Measurements from ENCODE around the gene KNDC1.

The KNDC1 gene

DNA sequence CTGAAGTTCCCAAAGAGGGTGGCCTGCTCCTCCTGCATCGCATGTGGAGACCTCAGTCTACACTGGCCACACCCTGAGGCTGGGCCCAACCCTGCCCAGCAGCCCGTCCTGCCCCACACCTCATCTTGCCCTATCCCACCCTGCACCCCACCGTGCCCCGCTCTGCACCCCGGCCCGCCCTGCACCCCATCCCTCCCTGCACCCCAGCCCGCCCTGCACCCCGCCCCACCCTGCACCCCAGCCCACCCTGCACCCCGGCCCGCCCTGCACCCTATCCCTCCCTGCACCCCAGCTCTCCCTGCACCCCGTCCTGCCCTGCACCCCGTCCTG is 92.2 kb downstream of the KNDC1 start:
- WGBS (ENCODE audit: extremely low coverage, insufficient coverage, insufficient read length), result no CpG with 5 or more reads among the region's 12 CpGs

DNA sequence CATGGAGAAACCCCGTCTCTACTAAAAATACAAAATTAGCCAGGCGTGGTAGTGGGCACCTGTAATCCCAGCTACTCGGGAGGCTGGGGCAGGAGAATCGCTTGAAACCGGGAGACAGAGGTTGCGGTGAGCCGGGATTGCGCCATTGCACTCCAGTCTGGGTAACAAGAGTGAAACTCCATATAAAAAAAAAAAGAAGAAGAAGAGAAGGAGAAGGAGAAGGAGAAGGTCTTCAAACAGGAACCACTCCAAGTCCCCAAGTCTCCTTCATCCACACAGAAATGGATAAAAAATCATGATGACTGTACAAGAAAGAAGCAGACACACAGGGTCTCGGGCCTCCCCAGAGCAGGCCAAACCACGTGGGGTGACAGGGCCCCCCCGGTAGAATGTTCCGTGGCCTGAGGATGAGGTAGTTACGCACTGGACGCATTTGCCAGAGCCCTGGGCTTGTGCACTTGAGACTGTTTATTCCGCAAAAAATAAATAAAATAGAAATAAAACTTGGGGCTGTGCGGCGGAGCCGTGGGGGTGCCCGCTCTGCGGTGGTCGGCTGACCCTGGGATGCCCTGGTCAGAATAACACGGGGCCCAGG is 93.4 kb downstream of the KNDC1 start:
- no peaks in the 10 kb centered on the region for H3K36me3 ChIP-seq (ENCODE audit: control insufficient read depth in 1 of 2, insufficient read depth in 2 of 2, low read length in 2 of 2)
- H2BK120ac ChIP-seq (ENCODE audit: insufficient read depth, low read length, poor library complexity), result no peak overlapping the region
- H2AK5ac ChIP-seq (ENCODE audit: low read length), result no peak overlapping the region
- no peak overlapping the region for H2BK5ac ChIP-seq (ENCODE audit: low read depth, low read length, poor library complexity)
- no peak overlapping the region for H4K91ac ChIP-seq (ENCODE audit: low read depth, low read length)
- H3K18ac ChIP-seq (ENCODE audit: low read length), result no peak overlapping the region
- WGBS (ENCODE audit: extremely low coverage, insufficient coverage, insufficient read length), result no CpG with 5 or more reads among the region's 22 CpGs
- no peaks in the 10 kb centered on the region for H3K79me2 ChIP-seq (ENCODE audit: control insufficient read depth, insufficient read depth, low read length, poor library complexity)
- DNase-seq, result no peak
- H2BK12ac ChIP-seq (ENCODE audit: low read length), result no peak overlapping the region
- H2AFZ ChIP-seq (ENCODE audit: insufficient read depth, low read length, poor library complexity), result no peak overlapping the region
- no peak overlapping the region for H3K14ac ChIP-seq (ENCODE audit: low read length)
- H4K12ac ChIP-seq (ENCODE audit: low read depth, low read length), result no peak overlapping the region
- no peak overlapping the region for H3K4me2 ChIP-seq (ENCODE audit: low read length)
- H3K9ac ChIP-seq (ENCODE audit: low read length), result no peak overlapping the region
- no peaks in the 10 kb centered on the region for H3K79me1 ChIP-seq (ENCODE audit: low read length)
- no peak overlapping the region for H4K8ac ChIP-seq (ENCODE audit: low read depth, low read length)
- H3K27me3 ChIP-seq (ENCODE audit: insufficient read depth, low read length), result no peaks in the 10 kb centered on the region
- H3K4me3 ChIP-seq (ENCODE audit: low read depth, low read length), result no peak overlapping the region
- no peaks in the 10 kb centered on the region for H3K9me3 ChIP-seq (ENCODE audit: insufficient read depth, low read depth, low read length)
- H3K4ac ChIP-seq (ENCODE audit: low read depth, low read length), result no peak overlapping the region
- no peak overlapping the region for H3K27ac ChIP-seq (ENCODE audit: low read depth, low read length)
- H3K4me1 ChIP-seq (ENCODE audit: control insufficient read depth in 1 of 2, insufficient read depth in 2 of 2, low read length in 2 of 2), result peaks cover 0 to 2% of the 10 kb centered on the region in 2 experiments
- no peak overlapping the region for H3K23ac ChIP-seq (ENCODE audit: low read length)

More for the DNA sequence above, 92.2 kb downstream of the KNDC1 start:
- Histone ChIP-seq H4K8ac (ENCODE audit: low read depth, low read length) (no peak overlapping the region), H3K79me2 (ENCODE audit: control insufficient read depth, insufficient read depth, low read length, poor library complexity) (no peaks in the 10 kb centered on the region), H3K79me1 (ENCODE audit: low read length) (no peaks in the 10 kb centered on the region), H2BK120ac (ENCODE audit: insufficient read depth, low read length, poor library complexity) (no peak overlapping the region), H3K4me2 (ENCODE audit: low read length) (no peak overlapping the region), H3K4me3 (ENCODE audit: low read depth, low read length) (no peak overlapping the region), H2BK12ac (ENCODE audit: low read length) (no peak overlapping the region), H4K12ac (ENCODE audit: low read depth, low read length) (no peak overlapping the region), H3K36me3 (ENCODE audit: control insufficient read depth in 1 of 2, insufficient read depth in 2 of 2, low read length in 2 of 2) (no peaks in the 10 kb centered on the region), H2AFZ (ENCODE audit: insufficient read depth, low read length, poor library complexity) (no peak overlapping the region), H2BK5ac (ENCODE audit: low read depth, low read length, poor library complexity) (no peak overlapping the region), H3K14ac (ENCODE audit: low read length) (no peak overlapping the region), H3K27ac (ENCODE audit: low read depth, low read length) (no peak overlapping the region), H4K91ac (ENCODE audit: low read depth, low read length) (no peak overlapping the region), H3K27me3 (ENCODE audit: insufficient read depth, low read length) (no peaks in the 10 kb centered on the region), H3K18ac (ENCODE audit: low read length) (no peak overlapping the region), H3K4me1 (ENCODE audit: control insufficient read depth in 1 of 2, insufficient read depth in 2 of 2, low read length in 2 of 2) (peaks cover 0 to under 1% of the 10 kb centered on the region in 2 experiments), H3K9ac (ENCODE audit: low read length) (no peak overlapping the region), H3K4ac (ENCODE audit: low read depth, low read length) (no peak overlapping the region), H3K9me3 (ENCODE audit: insufficient read depth, low read depth, low read length) (no peaks in the 10 kb centered on the region), H3K23ac (ENCODE audit: low read length) (no peak overlapping the region), H2AK5ac (ENCODE audit: low read length) (no peak overlapping the region)
- DNase-seq, result no peak

DNA sequence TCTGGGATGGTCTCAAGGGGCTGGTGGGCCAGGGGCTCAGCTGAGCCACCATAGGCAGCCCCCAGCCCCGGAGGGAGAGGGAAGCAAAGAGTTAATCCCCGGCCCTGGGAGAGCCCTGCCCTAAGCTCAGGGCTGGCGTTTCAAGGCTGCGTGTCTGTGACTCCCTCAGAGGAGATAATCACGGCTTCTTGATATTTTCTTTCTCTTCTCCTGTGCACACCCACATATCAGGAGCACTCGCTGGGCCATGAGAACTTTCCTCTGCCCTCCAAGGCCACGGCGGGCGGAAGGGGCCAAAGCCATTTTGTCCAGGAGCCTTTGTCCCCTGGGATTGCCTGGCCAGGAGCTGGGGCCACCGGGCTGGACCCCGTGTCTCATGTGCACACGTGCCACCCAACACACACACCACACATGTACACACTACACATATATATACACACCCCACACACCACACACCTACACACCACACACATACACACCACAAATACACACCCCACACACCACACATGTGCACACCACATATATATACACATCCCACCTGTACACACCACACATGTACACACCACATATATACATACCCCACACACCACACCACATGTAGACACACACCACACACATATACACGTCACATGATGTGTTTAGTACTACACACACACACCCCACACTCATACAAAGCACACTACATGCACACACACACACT is 94.6 kb downstream of the KNDC1 start:
- H4K91ac ChIP-seq (ENCODE audit: low read depth, low read length), result no peak overlapping the region
- no peak overlapping the region for H3K4me2 ChIP-seq (ENCODE audit: low read length)
- H3K9ac ChIP-seq (ENCODE audit: low read length), result no peak overlapping the region
- no peak for DNase-seq
- no peaks in the 10 kb centered on the region for H3K36me3 ChIP-seq (ENCODE audit: control insufficient read depth in 1 of 2, insufficient read depth in 2 of 2, low read length in 2 of 2)
- no peak overlapping the region for H4K8ac ChIP-seq (ENCODE audit: low read depth, low read length)
- H3K79me2 ChIP-seq (ENCODE audit: control insufficient read depth, insufficient read depth, low read length, poor library complexity), result no peaks in the 10 kb centered on the region
- no peak overlapping the region for H3K27ac ChIP-seq (ENCODE audit: low read depth, low read length)
- no peak overlapping the region for H2BK120ac ChIP-seq (ENCODE audit: insufficient read depth, low read length, poor library complexity)
- WGBS (ENCODE audit: extremely low coverage, insufficient coverage, insufficient read length), result no CpG with 5 or more reads among the region's 13 CpGs
- peaks cover 0 to 2% of the 10 kb centered on the region in 2 experiments for H3K4me1 ChIP-seq (ENCODE audit: control insufficient read depth in 1 of 2, insufficient read depth in 2 of 2, low read length in 2 of 2)
- H2AK5ac ChIP-seq (ENCODE audit: low read length), result no peak overlapping the region
- H2BK5ac ChIP-seq (ENCODE audit: low read depth, low read length, poor library complexity), result no peak overlapping the region
- no peak overlapping the region for H4K12ac ChIP-seq (ENCODE audit: low read depth, low read length)
- H2BK12ac ChIP-seq (ENCODE audit: low read length), result no peak overlapping the region
- no peak overlapping the region for H3K14ac ChIP-seq (ENCODE audit: low read length)
- no peaks in the 10 kb centered on the region for H3K79me1 ChIP-seq (ENCODE audit: low read length)
- H3K23ac ChIP-seq (ENCODE audit: low read length), result no peak overlapping the region
- H3K18ac ChIP-seq (ENCODE audit: low read length), result no peak overlapping the region
- H2AFZ ChIP-seq (ENCODE audit: insufficient read depth, low read length, poor library complexity), result no peak overlapping the region
- no peaks in the 10 kb centered on the region for H3K27me3 ChIP-seq (ENCODE audit: insufficient read depth, low read length)
- no peak overlapping the region for H3K4ac ChIP-seq (ENCODE audit: low read depth, low read length)
- no peaks in the 10 kb centered on the region for H3K9me3 ChIP-seq (ENCODE audit: insufficient read depth, low read depth, low read length)
- no peak overlapping the region for H3K4me3 ChIP-seq (ENCODE audit: low read depth, low read length)

- Histone ChIP-seq H3K27me3 (ENCODE audit: insufficient read depth, low read length) (no peaks in the 10 kb centered on the region), H3K36me3 (ENCODE audit: control insufficient read depth in 1 of 2, insufficient read depth in 2 of 2, low read length in 2 of 2) (no peaks in the 10 kb centered on the region), H3K4me2 (ENCODE audit: low read length) (no peak overlapping the region), H3K9ac (ENCODE audit: low read length) (no peak overlapping the region), H3K9me3 (ENCODE audit: insufficient read depth, low read depth, low read length) (no peaks in the 10 kb centered on the region), H4K12ac (ENCODE audit: low read depth, low read length) (no peak overlapping the region), H2BK12ac (ENCODE audit: low read length) (no peak overlapping the region), H3K18ac (ENCODE audit: low read length) (no peak overlapping the region), H2BK5ac (ENCODE audit: low read depth, low read length, poor library complexity) (no peak overlapping the region), H2AK5ac (ENCODE audit: low read length) (no peak overlapping the region), H3K4me3 (ENCODE audit: low read depth, low read length) (no peak overlapping the region), H4K8ac (ENCODE audit: low read depth, low read length) (no peak overlapping the region), H3K79me1 (ENCODE audit: low read length) (no peaks in the 10 kb centered on the region), H3K27ac (ENCODE audit: low read depth, low read length) (no peak overlapping the region), H3K4ac (ENCODE audit: low read depth, low read length) (no peak overlapping the region), H3K4me1 (ENCODE audit: control insufficient read depth in 1 of 2, insufficient read depth in 2 of 2, low read length in 2 of 2) (peaks cover 0 to 2% of the 10 kb centered on the region in 2 experiments), H3K23ac (ENCODE audit: low read length) (no peak overlapping the region), H3K79me2 (ENCODE audit: control insufficient read depth, insufficient read depth, low read length, poor library complexity) (no peaks in the 10 kb centered on the region), H4K91ac (ENCODE audit: low read depth, low read length) (no peak overlapping the region), H3K14ac (ENCODE audit: low read length) (no peak overlapping the region), H2AFZ (ENCODE audit: insufficient read depth, low read length, poor library complexity) (no peak overlapping the region), H2BK120ac (ENCODE audit: insufficient read depth, low read length, poor library complexity) (no peak overlapping the region)
- DNase-seq, result no peak
- WGBS (ENCODE audit: extremely low coverage, insufficient coverage, insufficient read length), result no CpG with 5 or more reads among the region's 15 CpGs
Observed at GRCh38 chr10:133255323-133255722, 95.3 kb downstream of the KNDC1 start.

Data from trophoblast cell (in vitro differentiated cells and primary cell).